ENCODE data around the gene AP5Z1. TPM values are rescaled to one million over a fixed set of nuclear protein-coding genes. Genes with fewer than 3 reads are reported as not detected.

The AP5Z1 gene
- total RNA-seq, 2 donors from 2014 or later, result 27.8 to 29.0 TPM

DNA sequence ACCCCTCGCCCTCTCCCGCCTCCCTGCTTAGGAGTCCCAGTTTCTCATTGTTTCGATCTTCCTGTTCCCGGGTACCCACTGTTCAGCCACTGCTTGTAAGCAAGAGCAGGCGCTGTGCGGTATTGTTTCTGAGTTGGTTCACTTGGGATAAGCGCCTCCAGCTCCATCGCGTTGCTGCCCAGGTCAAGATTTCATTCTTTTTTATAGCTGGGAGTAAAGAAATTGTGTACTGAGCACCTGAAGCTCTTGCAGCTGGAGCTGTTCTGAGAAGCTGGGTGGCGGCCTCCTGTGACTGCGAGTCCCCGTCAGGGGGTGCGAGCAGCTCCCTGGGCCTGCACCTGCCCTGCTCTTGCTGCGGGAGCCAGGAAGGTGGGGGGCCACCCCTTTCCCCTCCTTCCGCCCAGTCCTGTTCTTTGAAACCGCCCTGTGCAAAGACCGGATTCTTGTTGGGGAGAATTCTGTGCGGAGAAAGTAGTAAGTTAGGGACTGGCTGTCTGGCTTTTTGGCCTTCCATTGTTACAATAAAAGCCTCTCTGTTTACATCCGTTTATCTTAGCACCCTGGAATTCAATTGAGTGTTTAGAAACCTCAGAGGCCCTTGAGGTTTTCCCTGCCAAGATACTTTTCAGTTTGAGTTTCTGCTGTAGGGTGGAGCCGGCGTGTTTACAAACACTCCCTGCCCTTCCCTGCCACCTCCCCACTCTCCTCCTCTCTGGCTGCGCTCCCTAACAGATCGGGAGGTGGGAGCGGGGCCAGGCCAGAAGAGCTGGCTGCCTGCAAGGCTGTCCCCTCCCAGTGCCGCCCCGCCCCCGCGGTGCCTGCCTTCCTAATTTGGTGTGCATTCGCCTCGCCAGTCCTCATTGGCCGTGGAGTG, 30.8 kb upstream of the AP5Z1 start:
- peak; percentile 100 for DNase-seq (ENCODE audit: low spot score)
- intact Hi-C loops (cut with DNase I), result loop anchor here in 1 of 2 donors (2.0 to 5.0 kb wide), 2 partner anchors 20 to 62 kb away; partner anchors contain the start of gene FOXK1

DNA sequence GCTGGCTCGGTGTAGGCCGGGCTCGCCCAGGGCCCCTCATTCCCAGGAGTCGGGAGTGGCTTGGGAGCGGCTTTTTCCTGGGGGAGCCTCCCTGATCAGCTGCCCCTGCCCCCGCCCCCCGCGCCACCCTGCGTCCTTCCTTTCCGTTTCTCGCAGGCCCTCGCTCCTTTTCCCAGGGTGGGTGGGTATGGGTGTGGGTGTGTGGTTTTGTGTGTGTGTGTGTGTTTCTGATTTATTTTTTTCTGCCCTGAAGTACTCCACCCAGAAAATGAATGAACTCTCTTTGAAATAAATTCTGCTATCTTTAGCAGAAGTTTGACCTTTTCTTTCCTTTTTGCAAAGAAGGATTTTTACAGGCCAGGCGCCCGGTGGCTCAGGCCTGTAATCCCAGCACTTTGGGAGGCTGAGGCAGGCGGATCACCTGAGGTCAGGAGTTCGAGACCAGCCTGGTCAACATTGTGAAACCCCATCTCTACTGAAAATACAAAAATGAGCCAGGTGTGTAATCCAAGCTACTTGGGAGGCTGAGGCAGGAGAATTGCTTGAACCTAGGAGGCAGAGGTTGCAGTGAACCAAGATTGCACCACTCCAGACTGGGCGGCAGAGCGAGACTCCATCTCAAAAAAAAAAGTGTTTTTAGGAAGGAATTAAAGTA, 30.0 kb upstream of the AP5Z1 start:
- intact Hi-C loops (cut with DNase I), result loop anchor here in 1 of 2 donors (2.0 to 5.0 kb wide), 2 partner anchors 21 to 63 kb away; partner anchors contain the start of gene FOXK1
- DNase-seq (ENCODE audit: low spot score), result no peak

DNA sequence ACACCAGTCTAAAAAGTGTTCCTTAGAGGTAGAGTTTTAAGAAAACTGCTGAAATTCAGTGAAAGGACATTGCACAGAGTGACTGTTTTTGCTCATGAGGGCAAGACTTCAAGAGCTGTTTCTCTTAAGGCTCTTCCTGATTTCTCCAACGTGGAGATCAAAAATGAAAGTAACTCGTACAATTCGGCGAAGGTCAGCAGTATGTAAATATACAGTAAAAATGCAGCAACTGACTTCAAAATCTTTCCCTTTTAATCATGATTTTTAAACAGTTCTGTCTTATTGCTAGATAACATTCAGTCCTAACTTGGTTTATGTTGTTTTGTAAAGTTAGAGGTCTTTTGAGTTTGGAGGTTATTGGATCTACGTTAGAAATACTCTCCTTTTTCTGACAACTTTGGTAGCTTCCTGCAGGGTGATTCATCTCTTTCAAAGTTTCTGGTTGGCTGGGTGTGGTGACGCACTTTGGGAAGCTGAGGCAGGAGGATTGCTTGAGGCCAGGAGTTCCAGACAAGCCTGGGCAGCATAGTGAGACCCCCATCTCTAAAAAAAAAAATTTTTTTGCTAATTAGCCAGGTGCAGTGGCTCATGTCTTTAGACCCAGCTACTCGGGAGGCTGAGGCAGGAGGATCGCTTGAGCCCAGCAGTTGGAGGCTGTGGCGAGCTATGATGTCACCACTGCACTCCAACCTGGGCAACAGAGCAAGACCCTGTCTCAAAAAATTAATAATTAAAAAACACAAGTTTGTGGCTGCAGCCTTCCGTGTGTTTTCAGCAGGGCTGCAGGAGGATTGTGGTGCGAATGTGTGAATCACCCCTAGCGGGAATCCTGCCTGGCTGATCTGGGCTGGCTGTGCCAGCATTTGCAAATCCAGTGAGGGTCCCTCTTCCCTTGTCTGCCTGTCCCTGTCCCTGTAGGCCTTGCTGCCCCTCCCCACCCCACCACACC, 29.2 kb upstream of the AP5Z1 start:
- intact Hi-C loops (cut with DNase I), result loop anchor here in 1 of 2 donors (2.0 to 5.0 kb wide), 2 partner anchors 21 to 64 kb away; partner anchors contain the start of gene FOXK1
- no peak for DNase-seq (ENCODE audit: low spot score)

DNA sequence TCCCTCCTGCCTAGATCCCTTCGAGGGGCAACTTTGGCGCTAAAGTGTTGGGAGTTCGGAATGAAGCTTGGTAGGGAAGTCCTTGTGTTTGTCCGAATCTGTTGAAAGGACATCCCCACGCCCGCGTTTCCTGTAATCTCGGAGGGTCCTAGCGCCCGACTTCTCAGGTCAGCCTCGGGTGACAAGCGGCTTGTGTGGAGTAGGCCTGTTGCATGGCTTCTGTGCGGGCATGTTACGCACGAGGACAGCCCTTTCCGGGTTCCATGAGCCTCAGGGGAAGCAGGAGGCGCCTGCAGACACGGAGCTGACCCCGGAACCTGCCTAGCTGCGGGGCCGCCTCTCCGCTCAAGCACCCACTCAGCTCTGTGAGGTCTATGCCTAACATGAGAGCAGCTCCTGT, 28.4 kb upstream of the AP5Z1 start:
- no peak for DNase-seq (ENCODE audit: low spot score)
- intact Hi-C loops (cut with DNase I), result loop anchor here in 1 of 2 donors (5.0 kb wide), 1 partner anchor 65 kb away; the partner anchor contains the start of gene FOXK1

DNA sequence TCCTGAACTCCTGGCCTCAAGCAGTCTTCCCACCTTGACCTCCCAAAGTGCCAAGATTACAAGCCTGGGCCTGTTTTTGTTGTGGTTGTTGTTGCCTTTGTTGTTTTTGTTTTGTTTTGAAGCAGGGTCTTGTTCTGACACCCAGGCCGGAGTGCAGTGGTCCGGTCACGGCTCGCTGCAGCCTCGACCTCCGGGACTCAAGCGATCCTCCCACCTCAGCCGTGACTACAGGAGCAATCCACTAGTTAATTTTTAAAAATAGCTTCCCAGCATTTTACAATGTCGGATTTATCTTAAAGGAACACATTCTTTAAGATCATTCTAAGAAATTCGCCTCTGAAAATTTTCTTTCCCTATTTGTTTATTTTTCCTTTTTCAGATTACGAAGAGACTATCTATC, 27.7 kb upstream of the AP5Z1 start:
- intact Hi-C loops (cut with DNase I), result loop anchor here in 1 of 2 donors (5.0 kb wide), 1 partner anchor 65 kb away; the partner anchor contains the start of gene FOXK1

DNA sequence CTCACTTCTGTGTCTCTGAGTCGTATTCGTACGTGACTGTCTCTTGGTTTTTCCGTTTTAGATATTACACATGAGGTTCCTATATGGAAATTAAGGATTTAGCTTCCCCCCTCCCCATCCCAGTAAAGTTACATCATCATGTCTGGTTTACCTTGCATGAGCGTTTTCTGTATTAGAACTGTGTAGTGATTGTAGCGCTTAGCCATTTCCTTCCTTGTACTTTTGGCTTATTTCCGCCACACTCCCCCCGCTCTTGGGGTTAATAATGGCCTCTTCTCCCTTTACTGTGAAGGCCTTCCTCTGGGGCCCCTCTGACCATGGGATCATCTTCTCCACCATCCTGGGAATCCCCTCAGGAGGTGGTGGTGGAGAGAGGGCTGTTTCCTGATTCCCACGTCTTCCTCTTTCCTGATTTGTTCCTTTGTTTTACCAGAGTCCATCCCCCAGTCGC, 27.2 kb upstream of the AP5Z1 start:
- DNase-seq (ENCODE audit: low spot score), result no peak
- intact Hi-C loops (cut with DNase I), result loop anchor here in 1 of 2 donors (5.0 kb wide), 1 partner anchor 66 kb away; the partner anchor contains the start of gene FOXK1

More for the DNA sequence above, 27.7 kb upstream of the AP5Z1 start:
- no peak for DNase-seq (ENCODE audit: low spot score)

DNA sequence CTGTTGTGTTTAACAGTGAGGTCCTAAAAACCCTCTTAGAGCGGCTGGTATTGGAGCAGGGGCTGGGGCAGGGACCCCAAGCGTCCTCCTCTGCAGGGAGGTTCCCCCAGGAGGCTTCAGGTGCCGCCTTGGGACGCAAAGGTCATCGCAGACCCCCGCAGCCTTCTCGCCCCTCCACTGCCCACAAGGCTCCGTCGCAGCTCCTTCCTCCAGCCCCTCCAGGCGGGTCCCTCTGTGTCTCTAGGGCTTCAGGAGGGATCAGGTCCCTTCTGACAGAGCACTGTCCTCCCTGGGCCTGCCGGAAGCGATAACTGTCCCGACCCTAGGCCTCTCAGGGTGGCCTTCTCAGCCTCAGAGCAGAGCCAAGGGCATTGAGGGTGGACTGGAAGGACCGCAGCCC, 26.1 kb upstream of the AP5Z1 start:
- intact Hi-C loops (cut with DNase I), result loop anchor here in 1 of 2 donors (5.0 kb wide), 1 partner anchor 67 kb away; the partner anchor contains the start of gene FOXK1
- DNase-seq (ENCODE audit: low spot score), result no peak

DNA sequence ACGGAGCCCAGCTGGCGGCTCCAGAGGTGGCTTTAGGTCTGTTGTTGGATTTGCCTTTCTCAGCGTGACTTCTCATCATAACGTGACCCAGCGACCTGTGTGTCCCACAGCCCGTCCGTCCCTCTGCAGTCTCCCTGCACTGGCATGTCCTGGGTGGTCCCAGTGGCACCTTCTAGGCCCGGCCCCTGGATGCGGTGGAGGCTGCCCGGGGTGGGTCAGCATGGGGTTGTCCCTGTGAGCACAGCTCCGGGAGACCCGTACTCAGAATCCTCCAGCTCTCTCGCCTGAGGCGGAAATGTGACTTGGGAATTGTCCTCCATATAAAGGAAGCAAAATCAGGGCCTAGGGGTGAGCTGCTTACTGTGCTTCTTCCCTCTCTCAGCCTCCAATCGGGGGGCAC, 25.6 kb upstream of the AP5Z1 start:
- no peak for DNase-seq (ENCODE audit: low spot score)
- intact Hi-C loops (cut with DNase I), result loop anchor here (5.0 to 10.0 kb wide), 3 partner anchors 67 to 107 kb away; partner anchors contain the start of gene FOXK1 (in 2 of the 2)

DNA sequence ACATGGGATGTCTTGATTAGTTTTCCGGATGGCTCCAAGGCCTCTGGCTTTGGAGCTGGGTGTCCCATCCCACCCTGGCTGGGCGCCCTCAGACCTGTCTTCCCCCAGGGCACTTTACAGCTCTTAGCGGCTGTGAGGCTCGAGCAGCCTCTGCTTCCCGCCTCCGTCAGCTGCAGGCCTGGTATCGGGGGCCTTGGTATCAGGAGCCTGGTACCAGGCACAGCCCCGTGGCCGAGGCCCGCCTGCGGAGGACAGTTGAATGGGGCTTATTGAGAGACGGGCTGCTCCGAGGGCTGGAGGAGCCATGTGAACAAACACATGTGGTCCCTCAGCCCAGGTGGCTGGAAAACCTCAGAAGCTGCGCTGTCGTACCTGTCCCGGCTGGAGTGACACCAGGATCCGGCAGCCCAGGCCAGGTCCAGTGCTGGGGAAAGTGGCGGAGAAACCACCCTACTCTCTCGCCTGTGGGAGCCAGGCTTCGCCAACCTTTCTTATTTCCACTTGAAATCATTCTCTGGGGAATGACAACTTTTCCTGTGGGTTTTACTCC, 23.9 kb upstream of the AP5Z1 start:
- intact Hi-C loops (cut with DNase I), result loop anchor here (5.0 to 10.0 kb wide), 3 partner anchors 69 to 109 kb away; partner anchors contain the start of gene FOXK1 (in 1 of the 2)
- no peak for DNase-seq (ENCODE audit: low spot score)

DNA sequence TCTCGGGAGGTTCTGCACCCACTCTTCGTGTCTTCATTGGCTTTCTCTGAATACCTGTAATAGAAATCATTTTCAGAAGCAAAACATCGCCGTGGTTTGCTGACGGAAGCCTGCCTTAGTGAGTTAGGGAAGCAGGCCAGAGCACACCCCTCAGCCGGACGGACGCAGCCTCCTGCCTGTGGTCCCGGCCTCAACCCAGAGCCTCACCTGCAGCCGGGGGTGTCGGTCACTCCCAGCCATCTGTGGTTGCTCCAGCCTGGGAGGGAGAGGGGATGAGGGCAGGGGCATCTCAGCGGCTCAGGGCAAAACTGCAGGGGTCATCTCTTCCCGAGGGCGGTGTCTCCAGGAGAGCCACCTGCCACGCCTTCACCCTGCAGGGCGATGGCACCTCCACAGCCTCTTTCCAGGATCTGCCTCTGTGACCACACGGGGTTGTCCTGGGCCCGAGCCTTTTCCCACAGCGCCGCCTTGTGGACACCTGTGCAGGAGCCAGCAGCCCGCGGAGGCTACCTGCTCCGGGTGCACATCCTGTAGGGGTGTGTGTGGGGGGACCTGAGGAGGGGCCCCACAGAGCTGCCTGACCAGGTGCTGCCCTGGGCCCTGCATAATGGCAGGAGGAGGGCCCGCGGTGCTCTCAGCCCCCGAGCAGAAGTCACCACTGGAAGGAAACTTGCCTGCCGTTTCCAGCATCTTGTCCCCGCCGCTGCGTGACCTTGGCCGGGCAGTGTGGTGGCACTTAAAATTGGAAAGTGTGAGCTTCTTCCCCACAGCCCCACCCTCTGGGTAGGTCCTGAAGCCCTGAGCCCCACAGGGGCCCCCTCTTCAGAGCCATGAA, 21.6 kb upstream of the AP5Z1 start:
- intact Hi-C loops (cut with DNase I), result loop anchor here (5.0 to 10.0 kb wide), 3 partner anchors 72 to 112 kb away; partner anchors contain the start of gene FOXK1 (in 1 of the 2)
- DNase-seq (ENCODE audit: low spot score), result peak; percentile 92

DNA sequence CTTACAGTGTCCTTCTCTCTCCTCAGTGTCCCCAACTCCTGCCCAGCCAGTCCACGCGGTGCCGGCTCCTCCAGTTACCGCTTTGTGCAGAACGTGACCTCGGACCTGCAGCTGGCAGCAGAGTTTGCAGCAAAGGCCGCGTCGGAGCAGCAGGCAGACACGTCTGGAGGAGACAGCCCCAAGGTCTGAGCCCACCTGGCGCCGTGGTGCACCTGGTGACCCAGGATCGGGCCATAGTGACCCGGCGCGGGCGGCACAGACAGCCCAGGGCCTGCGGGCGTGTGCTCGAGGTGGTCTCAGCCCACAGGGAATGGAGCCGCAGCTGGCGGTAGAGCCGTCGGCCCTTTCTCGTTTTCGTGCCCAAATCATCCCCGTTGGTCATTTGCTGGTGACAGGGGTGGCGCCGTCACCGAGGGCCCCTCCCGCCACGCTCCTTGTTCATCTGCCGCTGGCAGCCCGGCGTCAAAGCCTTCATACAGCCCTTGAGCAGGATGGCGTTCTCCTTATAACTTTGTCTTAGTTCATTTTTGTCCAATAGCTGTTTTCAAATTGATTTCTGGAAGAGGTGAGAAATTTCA, 20.9 kb upstream of the AP5Z1 start:
- DNase-seq (ENCODE audit: low spot score), result no peak
- intact Hi-C loops (cut with DNase I), result loop anchor here (5.0 to 10.0 kb wide), 3 partner anchors 72 to 112 kb away; partner anchors contain the start of gene FOXK1 (in 1 of the 2)

DNA sequence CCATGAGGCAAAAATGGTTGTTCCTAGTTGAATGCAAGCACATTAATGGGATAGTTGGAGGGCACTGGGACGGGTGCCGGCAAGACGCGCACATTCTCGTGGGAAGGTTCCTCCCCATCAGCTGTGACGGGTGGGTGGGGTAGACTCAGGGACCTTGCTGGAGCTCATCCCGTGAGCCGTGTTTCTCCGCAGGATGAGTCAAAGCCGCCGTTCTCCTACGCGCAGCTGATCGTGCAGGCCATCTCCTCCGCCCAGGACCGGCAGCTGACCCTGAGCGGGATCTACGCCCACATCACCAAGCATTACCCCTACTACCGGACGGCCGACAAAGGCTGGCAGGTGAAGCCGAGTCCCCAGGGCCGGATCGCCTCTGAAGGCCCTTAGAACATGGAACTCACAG, 20.4 kb upstream of the AP5Z1 start:
- no peak for DNase-seq (ENCODE audit: low spot score)
- intact Hi-C loops (cut with DNase I), result loop anchor here in 1 of 2 donors (10.0 kb wide), 1 partner anchor 110 kb away; no protein-coding TSS in a partner anchor

DNA sequence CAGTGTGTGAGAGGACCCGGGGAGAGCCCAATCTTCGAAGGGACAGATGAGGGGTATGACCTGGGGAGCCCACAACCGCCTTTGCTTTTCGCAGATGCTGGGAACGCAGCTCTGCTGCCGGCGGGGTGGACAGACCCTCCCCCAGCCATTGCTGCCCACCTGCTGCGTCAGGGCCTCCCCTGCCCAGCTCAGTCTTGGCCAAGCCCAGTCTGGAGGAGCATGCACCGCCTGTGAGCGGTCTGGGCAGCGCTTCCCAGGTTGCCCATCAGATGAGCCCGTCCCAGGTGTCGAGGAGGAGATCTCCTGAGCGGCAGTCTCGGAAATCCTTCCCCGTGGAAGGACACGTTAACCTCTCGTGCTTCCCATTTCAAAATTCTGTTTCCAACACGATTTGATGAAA, 17.3 kb upstream of the AP5Z1 start:
- intact Hi-C loops (cut with DNase I), result loop anchor here in 1 of 2 donors (10.0 kb wide), 1 partner anchor 113 kb away; no protein-coding TSS in a partner anchor
- DNase-seq (ENCODE audit: low spot score), result no peak

DNA sequence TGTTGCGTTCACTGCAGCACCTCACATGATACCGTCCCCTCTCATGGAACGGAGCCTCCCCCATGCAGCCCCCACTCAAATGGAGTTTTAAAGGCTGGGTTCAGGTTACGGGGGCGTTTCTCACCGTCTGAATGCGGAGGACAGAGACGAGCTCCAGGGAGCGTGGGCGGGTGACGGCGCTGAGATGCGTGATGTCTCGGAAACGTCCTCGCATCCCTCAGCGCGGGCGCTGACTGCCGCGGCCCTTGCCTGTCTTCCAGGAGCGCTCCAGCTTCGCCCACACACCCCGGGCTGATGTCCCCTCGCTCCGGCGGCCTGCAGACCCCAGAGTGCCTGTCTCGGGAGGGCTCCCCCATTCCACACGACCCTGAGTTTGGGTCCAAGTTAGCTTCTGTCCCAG, 16.6 kb upstream of the AP5Z1 start:
- intact Hi-C loops (cut with DNase I), result loop anchor here in 1 of 2 donors (10.0 kb wide), 1 partner anchor 114 kb away; no protein-coding TSS in a partner anchor
- DNase-seq (ENCODE audit: low spot score), result no peak

DNA sequence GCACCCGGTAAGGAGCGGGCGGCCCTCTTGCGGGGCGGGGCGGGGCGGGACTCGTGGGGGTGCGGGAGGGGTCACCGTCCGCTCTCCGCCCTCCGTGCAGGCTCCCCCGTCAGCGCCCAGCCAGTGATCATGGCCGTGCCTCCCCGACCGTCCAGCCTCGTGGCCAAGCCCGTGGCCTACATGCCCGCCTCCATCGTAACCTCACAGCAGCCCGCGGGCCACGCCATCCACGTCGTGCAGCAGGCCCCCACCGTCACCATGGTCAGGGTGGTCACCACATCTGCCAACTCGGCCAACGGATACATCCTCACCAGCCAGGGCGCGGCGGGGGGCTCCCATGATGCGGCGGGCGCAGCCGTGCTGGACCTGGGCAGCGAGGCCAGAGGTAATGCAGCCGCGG, 16.2 kb upstream of the AP5Z1 start:
- intact Hi-C loops (cut with DNase I), result loop anchor here in 1 of 2 donors (10.0 kb wide), 1 partner anchor 114 kb away; no protein-coding TSS in a partner anchor
- no peak for DNase-seq (ENCODE audit: low spot score)

DNA sequence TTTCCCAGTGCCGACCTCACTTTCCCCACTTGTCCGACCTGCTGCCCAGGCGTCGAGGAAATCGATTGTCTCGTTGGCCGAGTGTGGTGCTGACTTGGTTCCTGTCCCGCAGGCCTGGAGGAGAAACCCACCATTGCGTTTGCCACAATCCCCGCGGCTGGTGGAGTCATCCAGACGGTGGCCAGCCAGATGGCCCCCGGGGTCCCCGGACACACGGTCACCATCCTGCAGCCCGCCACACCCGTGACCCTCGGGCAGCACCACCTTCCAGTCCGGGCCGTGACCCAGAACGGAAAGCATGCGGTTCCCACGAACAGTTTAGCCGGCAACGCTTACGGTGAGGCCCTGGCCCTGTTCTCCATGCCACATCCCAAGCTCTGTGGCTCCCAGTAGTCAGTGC, 14.5 kb upstream of the AP5Z1 start:
- DNase-seq (ENCODE audit: low spot score), result no peak
- intact Hi-C loops (cut with DNase I), result no loop called here

Measured in posterior vena cava (tissue), 2 donors.